ENCODE measurements around the gene SCRN1.

Gene SCRN1

GRCh38 chr7:29924006-29924405 is 65.6 kb downstream of the SCRN1 start:
- TF ChIP-seq SIN3A (IDR thresholded peaks at IDR 0.05; ENCODE audit: borderline replicate concordance, insufficient read depth, low read length) (no peak), REST (IDR thresholded peaks at IDR 0.05; ENCODE audit: insufficient read depth in 1 of 2, low read depth in 2 of 2, low read length in 2 of 2) (no peak), FOXP2 (optimal IDR thresholded peaks at IDR 0.05; ENCODE audit: borderline replicate concordance, extremely low read depth, extremely low read length, insufficient read depth) (no peak), POLR2AphosphoS5 (IDR thresholded peaks at IDR 0.05; ENCODE audit: low read depth, low read length) (no peak), TAF1 (IDR thresholded peaks at IDR 0.05; ENCODE audit: borderline replicate concordance, insufficient read depth, low read length) (no peak)

DNA sequence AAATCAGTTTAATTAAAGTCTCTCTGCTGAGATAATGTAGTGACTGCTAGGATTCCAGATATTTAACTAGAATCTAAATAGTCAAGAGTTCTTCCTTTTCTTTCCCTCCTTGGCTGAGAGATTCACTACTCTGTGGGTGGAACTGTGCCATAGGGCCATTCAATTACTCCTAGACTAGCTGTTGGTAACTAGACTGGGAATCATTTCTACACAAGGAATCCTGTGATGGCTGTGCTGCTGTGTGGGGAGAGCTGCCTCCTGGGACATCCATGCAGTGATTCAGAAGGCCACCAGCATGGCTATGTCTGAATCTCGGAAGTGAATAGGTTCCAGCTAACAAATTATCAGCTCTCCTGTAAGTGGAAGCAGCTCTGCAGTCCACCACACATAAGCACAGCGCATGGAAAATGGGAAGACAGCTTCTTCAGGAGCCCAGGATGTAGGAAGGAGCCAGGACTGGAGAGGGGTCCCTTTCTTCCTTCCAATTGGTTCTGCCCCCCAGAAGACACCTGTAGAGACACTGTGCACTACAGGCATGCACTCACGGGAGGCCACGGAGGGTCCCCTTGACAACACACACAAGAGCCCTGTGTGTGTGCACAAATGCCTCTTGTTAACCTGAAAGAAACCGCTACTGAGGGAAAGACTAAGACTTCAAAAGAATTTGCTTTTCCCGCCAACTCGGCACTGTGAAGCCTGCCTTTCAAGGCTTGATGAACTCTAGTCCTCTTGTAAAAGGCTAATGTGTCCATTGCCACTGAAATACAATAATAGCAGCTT is 66.5 kb downstream of the SCRN1 start:
- TF ChIP-seq REST (IDR thresholded peaks at IDR 0.05; ENCODE audit: insufficient read depth in 1 of 2, low read depth in 2 of 2, low read length in 2 of 2) (no peak), FOXP2 (optimal IDR thresholded peaks at IDR 0.05; ENCODE audit: borderline replicate concordance, extremely low read depth, extremely low read length, insufficient read depth) (no peak), TAF1 (IDR thresholded peaks at IDR 0.05; ENCODE audit: borderline replicate concordance, insufficient read depth, low read length) (no peak), SIN3A (IDR thresholded peaks at IDR 0.05; ENCODE audit: borderline replicate concordance, insufficient read depth, low read length) (no peak)

DNA sequence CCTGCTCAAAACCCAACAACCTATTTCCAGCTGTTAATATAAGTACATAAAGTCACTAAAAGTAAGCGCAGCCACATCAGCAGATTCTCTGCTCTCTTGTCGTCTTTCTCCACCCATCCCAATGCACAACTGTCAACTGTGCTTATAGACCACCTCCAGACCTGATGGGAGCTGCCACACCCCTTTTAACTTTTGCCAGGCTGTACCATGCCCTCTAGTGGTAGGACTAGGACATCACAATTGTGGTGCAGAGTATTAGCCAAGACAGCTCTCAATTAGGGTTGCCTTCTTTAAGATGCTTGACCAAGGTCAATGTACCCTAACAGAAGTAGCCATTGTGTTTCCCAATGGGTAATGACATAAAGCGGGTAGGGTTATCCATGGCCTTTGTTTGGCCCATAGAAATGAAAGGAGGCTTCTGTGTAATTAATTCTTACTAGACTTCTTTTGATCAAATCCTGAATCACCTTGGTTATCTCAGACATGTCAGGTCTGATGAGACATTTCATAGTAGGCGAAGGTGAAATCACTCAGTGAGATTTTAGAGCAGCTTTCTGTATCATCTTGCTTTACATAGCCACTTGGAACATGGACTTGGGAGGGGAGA is 68.1 kb downstream of the SCRN1 start:
- TF ChIP-seq TAF1 (IDR thresholded peaks at IDR 0.05; ENCODE audit: borderline replicate concordance, insufficient read depth, low read length) (no peak), POLR2AphosphoS5 (IDR thresholded peaks at IDR 0.05; ENCODE audit: low read depth, low read length) (no peak), FOXP2 (optimal IDR thresholded peaks at IDR 0.05; ENCODE audit: borderline replicate concordance, extremely low read depth, extremely low read length, insufficient read depth) (no peak), REST (IDR thresholded peaks at IDR 0.05; ENCODE audit: insufficient read depth in 1 of 2, low read depth in 2 of 2, low read length in 2 of 2) (no peak), SIN3A (IDR thresholded peaks at IDR 0.05; ENCODE audit: borderline replicate concordance, insufficient read depth, low read length) (no peak)

DNA sequence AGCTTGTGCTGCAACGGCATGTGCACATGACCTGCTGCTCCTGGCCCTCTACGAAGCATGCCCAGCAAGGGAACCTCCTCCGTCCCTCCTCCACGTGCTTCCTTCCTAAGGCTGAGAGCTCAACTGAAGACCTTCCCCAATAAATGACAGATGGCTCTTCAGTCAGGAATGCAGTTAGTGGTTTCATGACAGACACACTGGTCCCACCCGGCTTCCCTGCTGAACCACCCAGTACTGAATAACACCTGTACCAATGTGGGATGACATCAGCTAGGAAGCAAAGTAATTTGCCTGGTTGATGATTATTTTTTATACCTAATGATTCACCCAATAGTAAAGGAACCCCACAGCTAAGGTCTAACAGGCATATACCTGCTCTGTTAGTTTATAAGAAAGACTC is 69.1 kb downstream of the SCRN1 start:
- TF ChIP-seq REST (IDR thresholded peaks at IDR 0.05; ENCODE audit: insufficient read depth in 1 of 2, low read depth in 2 of 2, low read length in 2 of 2) (no peak), POLR2AphosphoS5 (IDR thresholded peaks at IDR 0.05; ENCODE audit: low read depth, low read length) (no peak), SIN3A (IDR thresholded peaks at IDR 0.05; ENCODE audit: borderline replicate concordance, insufficient read depth, low read length) (no peak), TAF1 (IDR thresholded peaks at IDR 0.05; ENCODE audit: borderline replicate concordance, insufficient read depth, low read length) (no peak), FOXP2 (optimal IDR thresholded peaks at IDR 0.05; ENCODE audit: borderline replicate concordance, extremely low read depth, extremely low read length, insufficient read depth) (no peak)
